GM19463 (cell line): ENCODE results near the gene ASCC3.
A peak's percentile ranks its signal among the peaks of the same experiment; 100 is the strongest.
"Not testable (repeated sequence)": the region's sequence is repeated elsewhere in the genome, so short reads cannot be mapped to it uniquely, and the experiment has no call there.

ENCODE experiments used
- ATAC-seq: cut with Tn5 transposase; IDR thresholded peaks from one replicate; pipeline ENCODE4 v1.9.1; 2021; ENCODE audit warnings: mild to moderate bottlenecking, moderate library complexity; ENCODE audit not compliant: unreplicated experiment

The ASCC3 gene

DNA sequence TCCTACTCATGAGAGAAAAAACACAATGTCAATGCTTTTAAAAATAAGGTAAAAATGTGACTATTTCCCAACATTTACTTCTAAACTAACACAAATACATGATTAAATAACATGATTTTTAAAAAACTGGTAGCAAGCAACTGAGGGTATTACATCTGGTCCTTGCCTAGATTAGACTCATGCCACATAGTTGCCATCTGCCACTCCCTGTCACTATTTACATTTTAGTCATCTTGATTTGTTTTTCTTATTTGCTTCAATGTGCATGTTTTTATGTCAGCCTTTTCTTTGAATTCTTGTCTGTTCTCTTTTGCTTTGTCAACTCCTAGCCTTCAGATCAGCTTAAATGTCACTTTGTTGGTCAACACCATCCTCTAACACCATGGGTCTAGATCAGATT lies 209.4 kb downstream of the ASCC3 start:
- ATAC-seq = no peak

DNA sequence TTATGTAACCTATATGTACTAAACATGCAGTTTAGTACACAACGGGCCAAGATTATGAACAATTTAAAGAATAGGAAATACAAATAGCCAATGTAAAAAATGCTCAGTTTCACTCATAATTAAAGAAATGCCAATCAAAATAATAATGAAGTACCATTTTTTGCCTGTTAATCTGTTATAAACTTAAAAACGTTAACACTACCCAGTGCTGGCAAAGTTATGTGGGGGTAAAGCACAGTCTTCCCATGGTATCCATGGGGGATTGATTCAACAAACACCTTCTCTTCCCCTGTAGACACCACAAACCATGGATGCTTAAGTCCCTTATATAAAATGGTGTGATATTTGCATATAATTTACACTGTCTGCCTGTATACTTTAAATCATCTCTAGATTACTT lies 211.1 kb downstream of the ASCC3 start:
- ATAC-seq = no peak

DNA sequence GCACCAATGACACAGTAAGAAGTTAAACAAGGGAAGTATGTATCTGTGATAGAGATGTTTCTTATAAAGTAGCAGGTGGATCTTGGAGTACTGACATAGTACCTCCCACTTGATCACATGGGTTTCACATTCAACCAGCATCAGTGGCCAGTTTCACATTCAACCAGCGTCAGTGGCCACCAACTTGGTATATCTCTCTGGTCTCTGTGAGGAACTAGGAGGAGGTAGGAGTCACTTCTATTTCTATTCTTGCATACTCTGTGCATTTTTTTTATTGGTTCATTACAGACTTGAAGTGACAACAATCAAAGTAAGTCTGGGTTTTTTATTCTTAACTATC lies 216.1 kb downstream of the ASCC3 start:
- peak; percentile 99 for ATAC-seq

DNA sequence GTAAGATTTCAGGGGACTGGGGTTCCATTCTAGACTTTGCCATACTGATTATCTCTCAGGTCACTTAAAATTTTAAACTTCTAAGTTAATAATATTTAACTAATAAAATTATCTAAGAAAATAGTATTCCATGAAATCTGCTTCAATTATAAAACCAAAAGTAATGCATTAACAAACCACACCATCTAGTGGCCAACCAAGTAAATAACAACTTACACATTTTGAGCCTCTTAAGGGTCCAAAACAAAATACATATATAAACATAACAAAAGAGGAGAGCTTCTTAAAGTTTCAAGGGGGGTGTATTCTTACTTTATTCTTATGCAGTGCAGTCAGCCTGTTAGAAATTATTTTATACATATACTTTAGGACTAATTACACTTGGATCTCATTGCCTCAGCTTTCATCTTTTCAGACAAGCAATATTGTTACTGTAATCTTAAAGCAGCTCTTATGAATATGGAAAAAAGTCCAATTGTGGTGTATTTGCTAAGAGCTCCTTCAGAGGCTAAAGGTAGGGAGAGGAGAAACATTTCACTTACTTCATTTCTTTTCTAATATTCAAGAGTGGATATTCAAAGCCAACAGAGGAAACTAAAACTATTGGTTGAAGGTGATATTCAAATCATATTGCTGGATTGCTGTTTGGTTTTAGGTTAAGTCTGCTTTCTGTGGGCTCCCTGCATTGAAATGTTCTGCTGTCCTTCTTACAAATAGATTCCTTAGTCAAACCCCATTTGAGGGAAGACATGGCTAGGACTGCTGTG lies 216.7 kb downstream of the ASCC3 start:
- peak; percentile 32 for ATAC-seq

DNA sequence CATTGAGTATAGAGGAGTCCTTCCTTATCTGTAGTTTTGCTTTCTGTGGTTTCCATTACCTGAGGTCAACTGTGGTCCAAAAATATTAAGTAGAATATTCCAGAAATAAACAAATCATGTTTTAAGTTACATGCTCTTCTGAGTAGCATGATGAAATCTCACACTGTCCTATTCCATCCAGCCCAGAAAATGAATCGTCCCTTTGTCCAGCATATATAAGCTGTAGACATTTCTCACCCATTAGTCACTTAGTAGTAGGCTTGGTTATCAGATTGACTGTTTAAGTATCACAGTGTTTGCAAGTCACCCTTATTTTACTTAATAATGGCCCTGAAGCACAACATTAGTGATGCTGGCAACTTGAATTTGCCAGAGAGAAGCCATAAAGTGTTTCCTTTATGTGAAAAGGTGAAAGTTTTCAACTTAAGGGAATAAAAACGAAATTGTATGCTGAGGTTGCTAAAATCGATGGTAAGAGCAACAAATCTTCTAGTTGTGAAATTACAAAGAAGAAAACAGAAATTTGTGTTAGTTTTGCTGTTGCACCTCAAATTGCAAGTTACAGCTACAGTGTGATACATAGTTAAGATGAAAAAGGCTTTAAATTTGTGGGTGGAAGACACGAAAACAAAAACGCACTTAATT lies 217.8 kb downstream of the ASCC3 start:
- no peak for ATAC-seq

DNA sequence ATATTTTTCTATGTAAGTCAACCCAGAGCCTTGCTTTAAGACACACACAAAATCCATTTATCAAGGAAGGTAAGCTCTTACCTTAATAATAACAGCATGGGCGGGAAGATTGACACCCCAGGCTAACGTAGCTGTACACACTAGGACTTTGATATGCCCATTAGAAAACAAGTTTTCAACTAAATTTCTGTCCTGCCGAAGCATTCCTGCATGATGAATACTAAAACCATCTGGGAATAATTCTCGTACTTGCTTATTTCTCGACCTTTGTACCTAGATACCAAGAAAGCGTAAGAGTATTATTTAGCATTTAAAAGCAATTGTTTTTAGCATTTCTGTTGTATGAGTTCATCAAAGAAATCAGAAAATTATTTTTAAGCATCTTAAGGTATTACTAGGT lies 218.9 kb downstream of the ASCC3 start:
- ATAC-seq = no peak

DNA sequence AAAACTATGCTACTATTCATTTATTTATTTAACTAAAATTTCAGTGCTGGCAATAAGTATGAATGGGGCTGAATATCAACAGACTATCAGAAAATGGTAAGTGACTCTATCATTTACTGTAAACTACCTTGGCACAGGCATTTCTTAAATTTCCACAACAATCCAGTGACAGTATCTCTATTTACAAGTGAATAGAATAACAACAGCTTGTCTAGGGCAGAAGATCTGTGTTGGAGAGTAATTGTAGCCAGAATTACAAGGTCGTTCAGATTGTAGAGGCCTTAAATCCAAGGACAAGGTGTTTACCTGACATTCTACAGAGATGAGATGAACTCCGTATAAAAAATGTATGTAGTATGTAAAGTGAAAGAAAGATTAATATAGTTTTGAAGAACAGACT lies 222.6 kb downstream of the ASCC3 start:
- no peak for ATAC-seq

DNA sequence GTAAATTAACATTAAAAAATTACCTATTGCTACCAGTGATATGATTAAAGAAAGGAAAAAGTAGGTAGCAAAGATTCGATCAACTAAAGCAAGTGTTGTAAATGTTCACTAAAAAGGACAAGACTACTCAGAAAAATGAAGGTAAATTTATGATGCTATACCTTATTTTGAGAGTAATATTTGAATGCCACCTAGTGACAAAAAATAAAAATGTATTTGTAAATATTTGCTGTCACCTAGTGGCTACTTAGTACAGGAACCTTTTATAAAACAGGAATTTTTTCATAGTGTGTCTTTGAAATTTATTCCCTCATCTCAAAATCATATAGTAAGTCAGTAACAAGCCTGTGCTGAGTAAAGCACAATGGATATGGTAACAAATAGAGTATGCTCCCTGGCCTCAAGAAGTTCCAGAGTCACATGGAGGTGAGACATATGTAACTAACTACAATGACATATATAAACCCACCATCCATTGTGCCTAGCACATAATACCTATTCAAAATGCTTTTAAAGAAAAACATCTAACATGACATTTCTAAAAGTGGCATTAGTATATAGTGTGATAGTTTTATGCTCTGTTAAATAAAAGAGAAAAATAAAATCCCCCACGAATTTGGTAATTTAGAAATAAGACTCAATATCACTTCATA lies 223.3 kb downstream of the ASCC3 start:
- peak; percentile 50 for ATAC-seq

DNA sequence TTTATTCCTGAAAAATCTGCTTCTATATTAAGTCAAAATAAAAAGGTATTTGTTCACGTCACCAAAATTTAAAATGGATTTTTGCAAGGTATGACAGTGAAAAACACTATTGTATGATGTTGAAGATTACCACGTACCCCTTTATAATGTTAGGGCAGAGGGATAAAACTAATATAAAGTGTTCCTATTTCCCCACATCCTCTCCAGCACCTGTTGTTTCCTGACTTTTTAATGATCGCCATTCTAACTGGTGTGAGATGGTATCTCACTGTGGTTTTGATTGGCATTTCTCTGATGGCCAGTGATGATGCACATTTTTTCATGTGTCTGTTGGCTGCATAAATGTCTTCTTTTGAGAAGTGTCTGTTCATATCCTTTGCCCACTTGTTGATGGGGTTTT lies 240.0 kb downstream of the ASCC3 start:
- ATAC-seq = not testable (repeated sequence)

DNA sequence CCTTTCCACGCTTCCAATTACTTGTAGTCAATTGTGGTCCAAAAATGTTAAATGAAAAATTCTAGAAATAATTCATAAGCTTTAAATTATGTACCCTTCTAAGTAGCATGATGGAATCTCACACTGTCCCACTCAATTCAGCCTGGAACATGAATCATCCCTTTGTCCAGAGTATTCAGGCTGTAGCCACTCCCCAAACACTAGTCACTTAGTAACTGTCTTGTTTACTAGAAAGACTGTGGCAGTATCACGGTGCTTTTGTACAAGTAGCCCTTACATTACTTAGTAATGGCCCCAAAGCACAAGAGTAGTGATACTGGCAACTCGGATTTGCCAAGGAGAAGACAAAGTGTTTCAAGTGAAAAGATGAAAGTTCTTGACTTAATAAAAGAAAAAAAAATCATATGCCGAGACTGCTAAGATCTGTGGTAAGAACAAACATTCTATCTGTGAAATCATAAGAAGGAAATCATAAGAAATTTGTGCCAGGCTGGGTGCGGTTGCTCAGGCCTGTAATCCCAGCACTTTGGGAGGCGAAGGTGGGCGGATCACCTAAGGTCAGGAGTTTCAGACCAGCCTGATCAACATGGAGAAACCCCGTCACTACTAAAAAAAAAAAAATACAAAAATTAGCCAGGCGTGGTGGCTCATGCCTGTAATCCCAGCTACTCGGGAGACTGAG lies 247.9 kb downstream of the ASCC3 start:
- no peak for ATAC-seq

DNA sequence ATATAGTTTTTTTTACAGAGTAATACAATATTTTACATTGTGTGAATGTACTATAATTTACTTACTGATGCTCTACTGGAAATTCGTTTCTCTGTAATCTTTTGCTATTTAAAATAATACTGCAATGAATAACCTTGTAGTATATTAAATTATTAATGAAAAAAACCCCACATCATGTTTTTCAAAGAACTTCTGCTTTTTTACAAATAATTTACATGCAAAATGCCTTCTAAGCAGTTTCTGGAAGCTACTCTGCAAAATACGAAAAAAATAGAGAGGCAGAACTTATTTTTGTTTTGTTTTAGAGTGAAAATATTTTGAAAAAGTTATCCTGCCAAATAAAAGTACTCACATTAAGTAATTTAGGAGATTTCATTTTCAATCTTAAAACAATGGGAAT lies 250.6 kb downstream of the ASCC3 start:
- no peak for ATAC-seq

DNA sequence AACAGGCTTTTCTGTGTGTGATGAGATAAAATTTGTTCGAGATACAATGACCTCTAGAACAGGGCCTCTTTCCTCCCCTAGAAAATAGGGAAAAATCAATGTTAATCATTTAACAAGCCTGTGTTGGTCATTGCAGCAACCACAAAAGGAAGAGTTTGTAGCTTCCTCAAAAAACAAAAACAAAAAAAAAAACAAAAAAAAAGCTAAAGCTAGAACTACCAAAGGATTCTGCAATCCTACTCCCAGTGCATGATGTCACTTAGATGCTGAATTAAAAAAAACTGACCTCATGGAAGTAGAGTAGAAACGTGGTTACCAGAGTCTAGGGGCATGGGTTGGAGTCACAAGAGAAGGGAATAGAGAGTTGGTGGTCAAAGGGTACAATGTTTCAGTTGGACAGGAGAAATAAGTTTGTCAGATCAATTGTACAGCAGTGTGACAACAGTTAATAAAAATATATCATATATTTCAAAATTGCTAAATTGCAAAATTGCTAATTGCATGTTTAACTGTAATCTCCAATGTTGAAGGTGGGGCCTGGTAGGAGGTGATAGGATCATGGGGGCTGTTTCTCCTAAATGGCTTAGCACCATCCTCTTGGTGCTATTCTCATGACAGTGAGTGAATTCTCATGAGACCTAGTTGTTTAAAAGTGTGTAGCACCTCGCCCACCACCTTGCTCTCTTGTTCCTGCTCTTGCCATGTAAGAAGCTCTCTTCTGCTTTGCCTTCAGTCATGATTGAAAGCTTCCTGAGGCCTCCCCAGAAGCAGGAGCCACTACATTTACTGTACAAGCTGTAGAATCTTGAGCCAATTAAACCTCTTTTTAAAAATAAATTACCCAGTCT lies 253.0 kb downstream of the ASCC3 start:
- no peak for ATAC-seq

DNA sequence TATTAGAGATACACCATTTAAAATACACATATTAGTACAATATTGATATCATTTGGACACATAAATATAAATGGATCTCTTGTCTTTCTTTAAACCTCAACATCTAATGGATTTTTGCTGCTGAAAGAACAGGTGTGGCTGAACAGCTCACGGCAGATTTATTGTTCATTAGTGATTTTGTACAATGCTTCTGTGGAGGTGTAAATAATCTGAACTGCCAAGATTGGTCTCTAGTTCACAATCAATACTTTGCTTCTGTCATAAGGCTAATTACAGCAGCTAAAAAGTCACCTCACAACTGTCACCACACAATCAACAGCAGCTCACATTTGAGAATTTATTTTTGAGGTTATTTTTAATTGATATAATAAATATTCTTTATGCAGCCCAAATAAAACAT lies 254.4 kb downstream of the ASCC3 start:
- ATAC-seq = no peak

DNA sequence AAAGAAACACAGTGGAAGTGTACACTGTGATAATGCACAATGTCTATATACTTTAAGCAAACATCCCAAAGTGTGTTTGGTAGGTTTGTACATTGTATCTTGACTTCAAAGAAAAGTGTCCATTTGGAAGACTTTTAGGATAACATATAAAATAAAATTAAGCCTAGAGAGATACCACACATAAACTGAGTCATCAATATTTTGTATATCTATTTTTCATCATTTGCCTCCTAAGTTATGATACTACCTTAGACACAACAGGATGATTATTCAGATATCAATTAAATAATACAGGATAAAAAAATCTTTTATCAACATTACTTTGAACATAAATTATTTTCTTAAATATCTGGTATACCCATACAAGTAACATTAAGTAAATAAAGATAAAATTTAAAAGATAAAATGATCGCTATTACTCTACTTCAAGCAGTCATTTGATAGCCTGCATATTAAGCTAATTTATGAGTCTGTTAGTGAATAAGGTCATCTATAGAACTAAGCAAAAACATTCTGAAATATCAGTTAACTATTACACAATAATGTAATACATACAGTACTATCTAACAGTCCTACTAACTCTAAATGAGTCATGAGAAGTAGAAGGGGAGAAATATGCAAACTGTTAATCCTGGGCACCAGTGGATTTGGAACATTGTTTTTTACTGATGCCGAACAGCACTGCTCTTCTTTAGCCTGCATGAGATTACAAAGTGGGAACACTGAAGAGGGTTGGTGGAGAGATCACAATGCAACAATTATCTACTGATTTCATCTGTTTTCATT lies 258.0 kb downstream of the ASCC3 start:
- ATAC-seq = no peak

DNA sequence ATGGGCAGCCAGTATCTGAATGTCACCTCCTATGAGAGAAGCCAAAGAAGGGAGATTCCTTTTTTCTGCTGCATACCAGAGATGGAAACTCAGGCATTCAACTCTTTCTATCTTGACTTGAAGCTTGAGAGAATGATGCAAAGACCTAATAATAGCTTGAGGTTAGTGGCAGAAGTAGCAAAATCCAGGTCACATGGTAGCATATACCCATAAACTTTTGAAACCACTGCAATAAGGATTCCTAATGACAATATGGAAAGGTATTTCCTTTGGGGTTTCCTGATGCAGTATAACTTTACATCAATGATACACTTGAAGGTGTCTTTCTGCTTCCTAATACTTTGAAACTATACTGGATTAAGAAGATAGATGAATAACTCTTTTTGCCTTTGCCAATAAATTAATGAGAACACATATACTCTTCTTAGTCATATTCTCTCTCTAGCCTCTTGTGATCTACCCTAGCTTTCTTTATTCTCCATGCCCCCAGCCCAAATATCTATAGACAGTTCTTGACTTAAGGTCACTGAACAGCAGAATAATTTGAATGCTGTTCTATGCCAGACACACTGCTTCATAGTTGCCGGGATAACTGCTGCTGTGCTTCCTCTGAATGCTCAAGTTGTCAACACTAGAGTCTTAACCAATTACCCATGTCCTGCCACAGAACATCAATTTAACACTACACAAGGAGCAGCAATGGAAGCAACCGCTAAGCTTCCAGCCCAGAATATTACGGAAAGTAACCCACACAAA lies 260.9 kb downstream of the ASCC3 start:
- ATAC-seq = no peak

DNA sequence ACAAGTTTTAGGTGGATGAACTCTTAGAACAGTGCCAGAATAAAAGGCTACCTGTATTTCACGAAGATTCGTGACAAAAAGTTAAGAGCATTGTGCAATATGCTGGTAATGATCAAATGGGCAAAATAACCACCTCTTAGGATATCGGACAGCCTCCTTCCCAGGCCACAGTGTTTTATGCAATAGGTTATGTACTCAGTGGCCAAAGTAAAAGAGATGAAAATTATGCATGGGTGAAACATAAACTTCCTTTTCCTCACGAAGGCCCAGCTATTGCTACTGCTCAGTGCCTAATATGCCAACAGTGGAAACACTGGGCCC lies 262.8 kb downstream of the ASCC3 start:
- peak; percentile 2 for ATAC-seq

DNA sequence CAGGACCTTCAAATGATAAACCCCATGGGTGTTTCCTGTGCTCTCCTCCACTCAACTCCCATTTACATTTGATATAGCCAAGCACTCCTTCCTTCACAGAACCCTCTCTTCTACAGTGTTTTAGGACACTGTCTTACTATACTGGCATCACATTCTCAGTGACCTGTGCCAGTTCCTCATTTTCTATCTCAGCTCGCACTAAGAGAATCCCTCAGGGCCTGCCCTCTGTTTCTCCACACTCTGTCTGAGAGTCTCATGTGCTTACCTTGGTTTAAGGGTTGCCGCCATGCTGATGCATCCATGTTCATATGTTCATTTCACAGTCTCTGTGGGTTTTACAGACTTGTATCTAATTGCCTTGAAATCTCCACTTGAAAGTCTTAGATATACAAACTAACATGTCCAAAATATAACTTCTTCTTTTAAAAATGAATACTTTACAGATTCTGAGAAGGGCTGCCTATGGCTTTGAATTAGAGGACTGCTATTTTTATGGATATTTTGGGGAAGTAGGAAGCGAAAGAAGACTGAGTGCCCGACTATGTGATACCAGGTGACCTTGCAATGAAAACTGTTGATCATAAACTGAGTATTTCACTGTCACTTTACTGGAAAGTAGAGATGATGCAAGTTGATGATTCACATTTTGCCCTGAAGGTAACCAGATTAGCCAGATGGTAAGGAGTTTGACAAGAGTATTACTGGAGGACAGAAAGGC lies 263.3 kb downstream of the ASCC3 start:
- peak; percentile 86 for ATAC-seq

DNA sequence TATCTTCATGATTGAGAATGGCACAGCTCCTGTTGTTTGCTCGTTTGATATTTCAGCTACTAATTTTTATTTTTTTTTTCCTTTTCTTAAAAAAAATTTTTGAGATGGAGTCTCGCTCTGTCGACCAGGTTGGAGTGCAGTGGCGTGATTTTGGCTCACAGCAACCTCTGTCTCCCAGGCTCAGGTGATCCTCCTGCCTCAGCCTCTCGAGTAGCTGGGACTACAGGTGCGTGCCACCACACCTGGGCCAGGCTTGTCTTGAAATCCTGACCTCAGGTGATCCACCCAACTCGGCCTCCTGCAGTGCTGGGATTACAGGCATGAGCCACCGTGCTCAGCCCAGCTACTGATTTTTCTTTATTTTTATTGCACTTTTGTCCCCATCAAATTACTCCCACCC lies 266.2 kb downstream of the ASCC3 start:
- no peak for ATAC-seq

DNA sequence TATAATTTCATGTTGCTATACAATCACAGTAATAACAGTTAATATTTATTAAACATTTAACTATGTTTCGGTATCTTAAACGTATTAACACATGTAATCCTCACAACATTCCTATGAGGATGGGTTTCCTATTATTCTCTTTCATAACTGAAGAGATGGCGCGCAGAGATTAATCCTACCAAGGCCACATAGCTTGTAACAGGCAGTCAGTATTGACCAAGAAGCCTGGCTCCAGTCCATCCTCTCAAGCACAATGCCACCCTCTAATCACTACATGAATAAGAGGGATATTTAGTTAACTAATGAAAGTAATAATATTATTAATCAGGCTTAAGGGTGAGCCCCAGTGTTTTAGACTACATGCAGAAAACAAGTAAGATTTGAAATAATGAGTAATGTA lies 266.7 kb downstream of the ASCC3 start:
- no peak for ATAC-seq
